Mucosa of rectum (tissue), 2 donors: ENCODE measurements around the gene SH3PXD2B.

ENCODE experiments used
- H3K27ac ChIP-seq, 2 donors: one replicate each; pipeline ENCODE4 v1.7.0; 2013; ENCODE audit warnings: inconsistent platforms in 2 of 2, low read depth in 2 of 2, low read length in 2 of 2
- H3K27me3 ChIP-seq, 2 donors: one replicate each; pipeline ENCODE4 v1.7.0; 2013; ENCODE audit warnings: low read length in 2 of 2; ENCODE audit not compliant: control insufficient read depth in 2 of 2, insufficient read depth in 2 of 2
- H3K36me3 ChIP-seq, 2 donors: one replicate each; pipeline ENCODE4 v1.7.0; 2013; ENCODE audit warnings: low read length in 2 of 2; ENCODE audit not compliant: control insufficient read depth in 2 of 2, insufficient read depth in 2 of 2
- H3K4me1 ChIP-seq, 2 donors: one replicate each; pipeline ENCODE4 v1.7.0; 2013; ENCODE audit warnings: low read length in 2 of 2, mild to moderate bottlenecking in 1 of 2; ENCODE audit not compliant: control insufficient read depth in 2 of 2, insufficient read depth in 2 of 2
- H3K4me3 ChIP-seq, 2 donors: one replicate each; pipeline ENCODE4 v1.7.0; 2013; ENCODE audit warnings: low read length in 2 of 2
- H3K9ac ChIP-seq, 2 donors: one replicate each; pipeline ENCODE4 v1.7.0; 2013; ENCODE audit warnings: low read length in 2 of 2, low read depth in 1 of 2, mild to moderate bottlenecking in 1 of 2
- H3K9me3 ChIP-seq, 2 donors: one replicate each; pipeline ENCODE4 v1.7.0; 2013; ENCODE audit warnings: low read length in 2 of 2; ENCODE audit not compliant: control insufficient read depth in 2 of 2
- donor health status: healthy.
- donor health status: Normal muscosa, but diverticular disease.

Gene SH3PXD2B

DNA sequence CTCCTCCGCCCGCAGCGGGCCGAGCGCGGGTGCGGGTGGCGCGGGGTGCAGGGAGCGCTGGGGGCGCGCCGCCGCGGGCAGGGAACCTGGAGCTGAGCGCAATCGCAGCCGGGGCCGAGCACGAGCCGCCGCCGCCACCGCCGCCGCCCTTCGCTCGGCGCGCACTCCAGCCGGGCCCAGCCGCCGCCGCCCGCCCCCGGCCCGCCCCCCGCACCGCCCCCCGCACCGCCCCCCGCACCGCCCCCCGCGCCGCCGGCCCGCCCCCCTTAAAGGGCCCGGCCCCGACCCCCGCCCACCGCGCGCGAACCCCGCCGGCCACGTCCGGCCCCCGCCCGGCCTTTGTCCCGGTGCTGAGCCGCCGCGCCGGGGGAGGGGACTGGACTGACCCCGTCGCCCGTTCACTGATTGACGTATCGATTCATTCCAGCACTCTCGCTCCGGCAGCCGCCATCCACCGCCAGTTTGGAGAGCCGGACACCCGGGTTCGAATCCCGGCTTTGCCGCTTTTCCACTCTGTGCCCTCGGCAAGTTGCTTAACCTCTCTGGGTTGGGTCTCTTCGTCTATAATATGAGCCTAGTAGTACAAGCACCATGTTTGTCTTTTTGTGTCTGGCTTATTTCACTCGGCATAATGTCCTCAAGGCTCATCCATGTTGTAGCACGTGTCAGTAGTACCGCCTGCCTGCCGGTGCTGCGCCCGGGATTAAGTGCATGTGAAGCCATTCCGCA is at the start of gene SH3PXD2B:
Gene SH3PXD2B (minus strand): TSS at position 168 of the 729 bp plus-strand sequence. CDS start 173 bp downstream, outside the sequence.
- Histone ChIP-seq H3K27ac (peak within 1 kb of the TSS; percentile 78 to 82), H3K36me3 (no peaks in the 10 kb centered on the region), H3K4me1 (peaks cover 12 to 13% of the 10 kb centered on the region in 2 donors), H3K4me3 (peak within 1 kb of the TSS; percentile 79 to 81), H3K9ac (peak within 1 kb of the TSS; percentile 74 to 85), H3K9me3 (no peaks in the 10 kb centered on the region), H3K27me3 (peaks cover 0 to 3% of the 10 kb centered on the region in 2 donors)

DNA sequence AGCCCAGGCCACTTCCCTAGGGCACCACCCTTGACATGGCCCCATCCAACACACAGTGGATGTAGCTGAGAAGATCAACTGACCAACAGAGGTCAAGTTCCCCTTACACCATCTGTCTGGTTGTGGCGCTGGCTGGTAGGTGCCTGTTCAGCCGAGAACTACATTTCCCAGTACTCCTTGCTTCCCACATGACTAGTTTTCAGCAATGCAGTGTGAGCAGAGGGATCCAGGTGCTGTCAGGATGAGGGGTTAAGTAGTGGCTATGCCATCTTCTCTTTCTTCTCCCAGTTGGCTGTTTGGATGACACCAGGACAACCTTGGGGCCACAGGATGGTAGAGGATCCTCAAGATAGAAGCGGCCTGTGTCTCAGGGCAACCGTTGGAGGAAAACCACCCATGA is 48.6 kb upstream of the SH3PXD2B start:
- peaks cover 7 to 8% of the 10 kb centered on the region in 2 donors for H3K4me1 ChIP-seq
- no peak overlapping the region for H3K27ac ChIP-seq
- no peaks in the 10 kb centered on the region for H3K9me3 ChIP-seq
- H3K4me3 ChIP-seq, result no peak overlapping the region
- no peaks in the 10 kb centered on the region for H3K27me3 ChIP-seq
- no peak overlapping the region for H3K9ac ChIP-seq
- H3K36me3 ChIP-seq, result no peaks in the 10 kb centered on the region

DNA sequence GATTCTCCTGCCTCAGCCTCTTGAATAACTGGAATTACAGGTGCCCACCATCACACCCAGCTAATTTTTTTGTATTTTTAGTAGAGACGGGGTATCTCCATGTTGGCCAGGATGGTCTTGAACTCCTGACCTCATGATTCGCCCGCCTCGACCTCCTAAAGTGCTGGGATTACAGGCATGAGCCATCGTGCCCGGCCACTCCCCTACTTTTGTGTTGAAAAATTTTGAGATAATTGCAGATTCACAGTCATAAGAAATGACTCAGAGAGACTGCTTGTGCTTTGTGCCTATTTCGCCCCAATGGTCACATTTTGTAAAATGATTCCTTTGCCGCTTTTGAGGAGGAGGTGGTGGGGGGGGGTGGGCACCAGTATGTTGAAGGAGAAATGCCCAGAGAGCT is 48.1 kb upstream of the SH3PXD2B start:
- Histone ChIP-seq H3K4me1 (peaks cover 7 to 8% of the 10 kb centered on the region in 2 donors), H3K9me3 (no peaks in the 10 kb centered on the region), H3K9ac (no peak overlapping the region), H3K4me3 (no peak overlapping the region), H3K36me3 (no peaks in the 10 kb centered on the region), H3K27me3 (no peaks in the 10 kb centered on the region), H3K27ac (no peak overlapping the region)

- Histone ChIP-seq H3K4me1 (peaks cover 7 to 8% of the 10 kb centered on the region in 2 donors), H3K9ac (no peak overlapping the region), H3K27me3 (no peaks in the 10 kb centered on the region), H3K9me3 (no peaks in the 10 kb centered on the region), H3K27ac (no peak overlapping the region), H3K36me3 (no peaks in the 10 kb centered on the region), H3K4me3 (no peak overlapping the region)
Measured at GRCh38 chr5:172501708-172502320, 47.5 kb upstream of the SH3PXD2B start.

DNA sequence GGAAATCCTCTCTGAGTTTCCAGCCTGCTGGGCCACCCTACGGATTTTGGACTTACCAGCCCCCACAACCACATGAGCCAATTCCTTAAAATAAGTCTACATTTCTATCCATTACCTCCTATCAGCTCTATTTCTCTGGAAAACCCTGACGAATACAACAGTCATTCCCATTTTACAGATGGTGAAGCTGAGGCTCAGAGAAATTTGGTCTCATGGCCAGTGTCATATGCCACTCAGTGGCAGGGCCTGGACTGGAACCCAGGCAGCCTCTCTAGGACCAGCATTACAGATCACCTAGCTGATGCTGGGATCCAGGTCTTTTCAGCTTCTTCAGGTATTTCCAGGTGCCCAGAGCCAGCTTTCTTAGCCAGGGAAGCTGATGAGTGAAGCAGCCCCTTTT is 45.0 kb upstream of the SH3PXD2B start:
- Histone ChIP-seq H3K27me3 (no peaks in the 10 kb centered on the region), H3K4me1 (peaks cover 2 to 6% of the 10 kb centered on the region in 2 donors), H3K9me3 (no peaks in the 10 kb centered on the region), H3K9ac (no peak overlapping the region), H3K36me3 (no peaks in the 10 kb centered on the region), H3K4me3 (no peak overlapping the region), H3K27ac (no peak overlapping the region)

GRCh38 chr5:172498431-172499129 is 44.3 kb upstream of the SH3PXD2B start:
- no peaks in the 10 kb centered on the region for H3K27me3 ChIP-seq
- H3K4me3 ChIP-seq, result no peak overlapping the region
- no peaks in the 10 kb centered on the region for H3K4me1 ChIP-seq

GRCh38 chr5:172497591-172498255 is 43.4 kb upstream of the SH3PXD2B start:
- H3K36me3 ChIP-seq, result no peaks in the 10 kb centered on the region
- no peaks in the 10 kb centered on the region for H3K4me1 ChIP-seq
- no peak overlapping the region for H3K4me3 ChIP-seq
- H3K27ac ChIP-seq, result no peak overlapping the region
- H3K27me3 ChIP-seq, result no peaks in the 10 kb centered on the region
- H3K9ac ChIP-seq, result no peak overlapping the region
- no peaks in the 10 kb centered on the region for H3K9me3 ChIP-seq

More at GRCh38 chr5:172498431-172499129, 44.3 kb upstream of the SH3PXD2B start:
- Histone ChIP-seq H3K27ac (no peak overlapping the region), H3K9ac (no peak overlapping the region), H3K9me3 (no peaks in the 10 kb centered on the region), H3K36me3 (no peaks in the 10 kb centered on the region)

GRCh38 chr5:172496671-172497371 is 42.5 kb upstream of the SH3PXD2B start:
- Histone ChIP-seq H3K36me3 (no peaks in the 10 kb centered on the region), H3K4me3 (no peak overlapping the region), H3K9me3 (no peaks in the 10 kb centered on the region), H3K27me3 (no peaks in the 10 kb centered on the region), H3K4me1 (no peaks in the 10 kb centered on the region), H3K9ac (no peak overlapping the region), H3K27ac (no peak overlapping the region)

DNA sequence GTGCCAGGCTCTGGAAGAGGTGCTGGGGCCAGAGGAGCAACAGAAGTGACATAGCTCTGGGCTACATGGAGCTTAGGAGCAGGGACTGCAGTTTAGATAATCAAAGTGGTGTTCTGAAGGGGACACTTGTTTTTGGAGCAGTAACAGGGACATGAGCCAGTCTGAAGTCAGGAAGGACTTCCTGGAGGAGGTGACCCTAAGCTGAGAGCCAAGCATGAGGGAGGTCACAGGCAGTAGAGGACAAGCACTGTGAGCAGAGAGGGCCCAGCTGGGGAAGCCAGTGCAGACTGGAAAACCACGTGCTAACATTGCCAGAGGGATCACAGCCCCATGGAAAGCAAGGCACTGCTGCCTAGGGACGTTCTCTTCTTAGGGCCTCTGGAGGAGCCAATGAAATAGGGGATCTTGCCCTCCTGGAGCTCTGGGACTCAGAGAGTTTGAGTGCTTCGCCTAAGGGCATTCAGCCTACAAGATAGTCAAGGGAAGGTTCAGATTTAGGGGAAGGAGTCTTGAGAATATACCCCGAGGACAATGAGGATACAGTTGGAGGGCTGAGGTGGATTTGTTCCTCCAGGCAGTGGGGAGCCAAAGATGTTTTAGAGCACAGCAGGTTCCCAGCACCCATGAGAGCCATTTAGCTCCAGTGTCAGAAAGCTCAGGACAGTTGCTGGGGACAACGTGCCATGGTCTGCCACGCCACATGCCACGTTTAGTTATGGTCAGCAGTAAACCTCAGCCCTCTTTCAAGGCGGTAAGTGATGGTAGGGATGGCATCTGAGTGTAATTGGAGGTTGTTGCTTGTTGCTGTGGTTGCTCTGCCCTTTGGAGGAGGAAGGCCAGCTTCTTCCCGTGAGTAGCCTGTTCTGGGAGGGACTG is 40.5 kb upstream of the SH3PXD2B start:
- Histone ChIP-seq H3K4me3 (no peak overlapping the region), H3K4me1 (no peaks in the 10 kb centered on the region), H3K36me3 (no peaks in the 10 kb centered on the region), H3K9me3 (no peaks in the 10 kb centered on the region), H3K9ac (no peak overlapping the region), H3K27ac (no peak overlapping the region), H3K27me3 (no peaks in the 10 kb centered on the region)
